HG02884 (cell line): ENCODE measurements around the gene HMOX2.

Source experiments
- ATAC-seq: cut with Tn5 transposase; IDR thresholded peaks from one replicate; pipeline ENCODE4 v1.9.1; 2021; ENCODE audit warnings: mild to moderate bottlenecking, moderate library complexity; ENCODE audit not compliant: unreplicated experiment

The HMOX2 gene

DNA sequence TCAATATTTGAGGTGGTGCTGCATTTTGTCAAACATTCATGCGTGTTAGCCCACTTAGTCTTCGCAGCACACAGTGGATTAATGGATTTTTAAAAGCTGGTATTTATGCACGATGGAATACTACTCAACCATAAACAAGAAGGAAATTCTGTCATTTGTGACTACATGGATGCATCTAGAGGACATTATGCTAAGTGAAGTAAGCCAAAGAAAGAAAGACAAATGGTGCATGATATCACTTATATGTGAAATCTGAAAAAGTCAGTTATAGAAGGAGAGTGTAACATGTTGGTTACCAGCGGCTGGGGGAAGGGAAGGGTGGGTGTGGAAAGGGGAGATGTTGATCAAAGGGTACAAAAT lies 23.0 kb downstream of the HMOX2 start:
- ATAC-seq = no peak

DNA sequence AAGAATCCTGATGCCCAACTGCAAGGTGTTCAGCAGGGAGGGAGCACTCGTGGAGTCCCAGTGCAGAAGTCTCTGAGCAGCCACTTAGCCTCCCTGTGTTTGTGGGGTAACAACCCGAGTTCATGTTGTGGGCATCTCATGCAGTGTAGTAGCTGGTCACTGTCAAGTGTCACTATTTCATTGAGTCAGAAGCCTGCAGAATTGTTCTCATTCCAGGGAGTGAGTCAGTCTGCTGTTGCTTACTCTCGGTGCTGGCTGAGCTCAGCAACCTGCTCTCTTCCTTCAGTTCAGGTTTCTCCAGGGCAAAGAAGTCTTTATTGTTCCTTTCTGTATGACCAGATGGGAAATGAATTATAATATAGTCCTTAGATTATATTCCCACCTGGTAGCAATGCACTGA lies 24.1 kb downstream of the HMOX2 start:
- no peak for ATAC-seq

DNA sequence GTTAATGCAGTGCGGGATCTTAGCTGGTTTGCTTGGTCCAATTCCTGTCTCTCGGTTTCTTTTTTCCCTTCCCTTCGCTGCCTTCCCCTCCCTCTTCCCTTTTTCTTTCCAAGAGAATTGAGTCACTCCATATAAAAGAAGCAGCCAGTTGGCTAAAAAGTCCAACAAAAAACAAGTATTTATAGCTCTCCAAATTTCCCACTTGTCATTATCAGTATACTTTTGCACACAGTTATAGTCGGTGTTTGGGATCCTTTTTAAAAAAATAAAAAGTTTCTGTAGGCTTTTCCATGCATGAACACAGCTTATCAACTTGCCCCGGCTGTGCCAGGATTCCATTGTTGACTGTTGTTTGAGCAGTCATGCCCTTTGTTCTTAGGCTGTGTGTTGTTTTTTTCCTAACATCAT lies 24.9 kb downstream of the HMOX2 start:
- no peak for ATAC-seq

DNA sequence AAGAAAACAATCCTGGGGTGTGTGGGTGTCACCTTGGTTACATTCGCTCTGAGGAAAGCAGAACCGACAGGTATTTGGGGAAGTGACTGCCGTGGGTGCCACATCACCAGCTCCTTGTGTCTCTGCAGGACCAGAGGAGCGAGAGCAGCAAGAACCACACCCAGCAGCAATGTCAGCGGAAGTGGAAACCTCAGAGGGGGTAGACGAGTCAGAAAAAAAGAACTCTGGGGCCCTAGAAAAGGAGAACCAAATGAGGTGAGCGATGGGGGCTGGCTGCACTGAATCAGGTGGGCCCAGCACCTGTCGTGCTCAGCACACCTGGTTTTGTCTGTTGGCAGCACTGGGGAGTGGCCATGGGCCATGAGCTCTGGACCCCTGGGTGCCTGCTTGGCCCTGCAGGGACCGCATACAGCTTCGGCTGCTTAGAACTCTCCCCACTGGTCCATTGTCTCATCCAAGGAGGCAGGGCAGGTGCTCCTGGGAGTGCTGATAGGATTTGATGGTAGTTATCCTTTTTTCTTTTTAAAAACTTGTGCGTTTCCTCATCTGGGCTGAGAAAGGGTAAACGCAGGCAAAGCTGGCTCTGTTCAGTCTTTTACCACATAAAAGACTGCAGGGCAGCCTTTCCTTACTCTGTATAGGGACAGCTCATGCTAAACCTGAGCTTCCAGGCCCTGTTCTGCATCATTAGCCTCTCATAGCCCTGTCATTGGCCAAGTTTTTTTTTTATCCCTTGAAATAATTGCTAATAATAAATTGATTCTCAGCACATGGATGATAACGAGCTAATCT lies 29.4 kb downstream of the HMOX2 start:
- ATAC-seq = peak; percentile 77

DNA sequence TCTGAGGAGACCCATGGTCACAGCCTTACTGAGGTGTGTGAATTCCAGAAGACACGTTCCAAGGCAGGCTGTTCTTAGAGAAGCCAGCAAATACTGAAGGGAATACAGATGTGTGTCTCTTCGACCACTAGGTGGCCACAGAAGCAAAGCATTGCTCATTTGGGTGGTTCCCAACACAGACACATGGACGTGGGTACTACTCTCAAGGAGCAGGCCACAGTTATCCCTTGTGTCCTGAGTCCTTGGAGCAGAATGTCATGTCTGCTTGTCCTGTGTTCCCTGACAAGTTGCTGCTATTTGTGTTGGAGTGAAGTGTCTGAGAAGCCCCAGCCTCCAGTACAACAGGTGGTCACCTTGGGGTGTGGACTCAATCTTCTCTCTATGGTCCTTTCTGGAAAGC lies 30.3 kb downstream of the HMOX2 start:
- ATAC-seq = no peak

DNA sequence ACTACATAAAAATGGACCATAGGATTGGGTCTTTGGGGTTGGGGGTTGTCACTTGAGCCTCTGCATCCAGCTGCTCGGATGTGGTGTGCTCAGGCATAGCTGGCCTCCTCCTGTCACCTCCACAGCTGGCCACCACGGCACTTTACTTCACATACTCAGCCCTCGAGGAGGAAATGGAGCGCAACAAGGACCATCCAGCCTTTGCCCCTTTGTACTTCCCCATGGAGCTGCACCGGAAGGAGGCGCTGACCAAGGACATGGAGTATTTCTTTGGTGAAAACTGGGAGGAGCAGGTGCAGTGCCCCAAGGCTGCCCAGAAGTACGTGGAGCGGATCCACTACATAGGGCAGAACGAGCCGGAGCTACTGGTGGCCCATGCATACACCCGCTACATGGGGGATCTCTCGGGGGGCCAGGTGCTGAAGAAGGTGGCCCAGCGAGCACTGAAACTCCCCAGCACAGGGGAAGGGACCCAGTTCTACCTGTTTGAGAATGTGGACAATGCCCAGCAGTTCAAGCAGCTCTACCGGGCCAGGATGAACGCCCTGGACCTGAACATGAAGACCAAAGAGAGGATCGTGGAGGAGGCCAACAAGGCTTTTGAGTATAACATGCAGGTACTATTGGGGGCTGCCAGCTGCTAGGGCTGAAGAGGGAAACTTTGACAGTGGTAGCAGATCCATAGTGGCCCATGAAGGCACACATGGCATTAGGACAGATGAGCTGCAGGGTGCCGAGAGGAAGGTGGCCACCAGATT lies 31.6 kb downstream of the HMOX2 start:
- no peak for ATAC-seq

DNA sequence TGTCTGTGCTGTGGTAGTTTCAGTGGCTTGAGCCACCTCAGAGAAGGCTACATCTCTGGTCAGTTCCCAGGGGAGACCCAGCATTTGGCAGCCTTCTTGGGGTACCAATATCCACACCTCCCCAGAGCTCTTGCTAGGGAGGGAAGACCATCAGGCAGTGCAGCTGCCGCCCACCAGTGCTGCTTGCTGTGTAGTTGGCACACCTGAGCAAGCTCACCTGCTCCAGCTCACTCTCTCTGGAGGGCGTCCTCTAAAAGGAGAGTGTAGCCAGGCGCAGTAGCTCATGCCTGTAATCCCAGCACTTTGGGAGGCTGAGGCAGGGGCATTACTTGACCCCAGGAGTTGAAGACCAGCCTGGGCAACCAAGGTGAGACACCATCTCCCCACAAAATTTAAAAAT lies 32.6 kb downstream of the HMOX2 start:
- no peak for ATAC-seq

DNA sequence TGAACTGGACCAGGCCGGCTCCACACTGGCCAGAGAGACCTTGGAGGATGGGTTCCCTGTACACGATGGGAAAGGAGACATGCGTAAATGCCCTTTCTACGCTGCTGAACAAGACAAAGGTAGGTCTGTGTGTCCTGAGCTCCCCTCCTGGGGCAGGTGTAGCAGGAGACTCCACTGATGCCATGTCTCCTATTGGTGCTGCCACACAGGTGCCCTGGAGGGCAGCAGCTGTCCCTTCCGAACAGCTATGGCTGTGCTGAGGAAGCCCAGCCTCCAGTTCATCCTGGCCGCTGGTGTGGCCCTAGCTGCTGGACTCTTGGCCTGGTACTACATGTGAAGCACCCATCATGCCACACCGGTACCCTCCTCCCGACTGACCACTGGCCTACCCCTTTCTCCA lies 33.2 kb downstream of the HMOX2 start:
- ATAC-seq = no peak

DNA sequence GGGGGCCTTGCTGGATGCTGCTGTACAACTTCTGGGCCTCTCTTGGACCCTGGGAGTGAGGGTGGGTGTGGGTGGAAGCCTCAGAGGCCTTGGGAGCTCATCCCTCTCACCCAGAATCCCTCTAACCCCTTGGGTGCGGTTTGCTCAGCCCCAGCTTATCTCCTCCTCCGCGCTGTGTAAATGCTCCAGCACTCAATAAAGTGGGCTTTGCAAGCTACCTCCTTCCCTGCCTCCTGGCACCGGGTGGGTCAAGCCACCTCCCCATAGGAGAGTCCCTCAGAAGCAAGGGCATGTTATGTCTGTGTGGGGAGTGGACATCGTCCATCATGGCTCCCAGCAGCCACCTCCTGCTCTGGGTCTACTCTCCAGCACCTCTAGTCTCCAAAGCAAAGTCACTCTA lies 33.9 kb downstream of the HMOX2 start:
- no peak for ATAC-seq

DNA sequence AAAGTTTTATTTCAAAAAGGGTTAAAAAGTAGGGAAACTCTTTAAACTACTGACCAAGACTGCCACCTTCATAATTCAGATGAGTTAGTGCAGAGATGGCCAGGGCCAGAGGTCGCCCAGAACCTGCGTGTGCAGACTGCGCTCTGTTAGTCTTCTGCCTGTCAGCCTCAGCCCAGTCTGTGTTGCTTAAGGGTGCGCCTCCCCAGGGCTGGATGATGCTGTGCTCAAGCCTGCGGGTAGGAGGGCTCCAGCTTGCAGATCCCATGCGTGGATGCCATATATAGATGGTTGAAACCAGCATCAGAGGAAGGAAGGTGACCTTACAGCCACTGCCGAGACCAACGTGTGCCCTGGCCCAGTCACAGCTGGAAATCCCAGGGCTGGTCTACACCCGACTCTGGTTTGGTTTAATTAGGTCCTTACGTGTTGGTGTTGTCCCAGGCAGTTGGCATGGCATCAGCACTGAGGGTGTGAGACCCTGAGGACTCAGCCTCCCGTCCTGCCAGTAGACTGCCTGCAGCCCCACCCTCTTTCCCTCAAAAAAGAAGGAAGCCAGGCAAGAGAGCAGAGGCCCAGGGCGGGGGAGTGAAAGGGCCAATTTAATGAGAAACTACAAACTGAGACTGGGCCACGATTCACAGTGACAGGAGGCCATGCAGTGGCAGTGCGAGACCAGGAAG lies 34.7 kb downstream of the HMOX2 start:
- no peak for ATAC-seq

DNA sequence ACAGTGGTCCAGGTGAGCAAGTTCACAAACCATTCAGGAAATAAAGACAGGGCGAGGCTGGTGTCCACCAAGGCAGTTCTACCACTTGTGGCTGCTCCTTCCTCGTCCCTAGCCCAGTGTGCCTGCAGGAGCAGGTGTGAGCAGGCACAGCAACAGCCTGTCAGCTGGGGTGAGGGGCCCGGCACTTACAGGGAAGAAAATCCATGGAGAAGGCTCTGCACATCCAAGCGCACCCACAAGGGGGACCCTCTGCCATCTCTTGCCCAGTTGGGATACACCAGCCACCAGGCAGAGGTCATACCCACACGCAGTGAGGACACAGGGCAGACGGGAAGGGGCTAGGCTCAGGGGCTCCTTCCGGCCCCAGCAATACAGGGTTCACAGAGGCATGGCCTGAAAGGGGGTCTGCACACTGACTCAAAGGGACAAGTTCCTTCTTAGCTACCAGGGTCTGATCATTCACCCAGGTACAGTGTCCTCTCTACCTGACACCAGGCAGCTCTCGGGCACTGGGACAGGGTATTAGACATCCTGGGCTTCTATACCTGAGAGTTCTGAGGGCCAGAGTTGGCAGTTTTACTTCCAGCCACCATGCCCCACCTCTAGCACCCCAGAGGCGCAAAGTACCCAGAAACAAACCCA lies 35.4 kb downstream of the HMOX2 start:
- ATAC-seq = no peak

DNA sequence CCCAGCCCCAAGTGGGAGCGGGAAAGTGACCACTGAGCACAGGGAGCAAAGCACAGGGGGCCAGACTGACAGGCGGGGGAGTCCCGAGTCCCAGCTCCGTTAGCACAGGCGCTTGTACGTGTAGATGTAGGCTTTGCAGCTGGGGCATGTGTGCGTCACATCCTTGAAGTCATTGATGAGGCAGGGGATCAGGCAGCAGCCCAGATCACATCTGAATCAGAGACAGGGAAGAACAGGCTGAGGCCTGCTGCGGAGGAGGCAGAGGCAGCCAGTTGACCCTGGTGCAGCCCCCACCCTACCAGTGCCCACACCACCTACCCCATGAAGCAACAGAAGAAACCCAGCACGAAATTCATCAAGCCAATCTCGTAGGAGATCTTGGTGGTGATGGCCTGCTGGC lies 36.3 kb downstream of the HMOX2 start:
- ATAC-seq = no peak

DNA sequence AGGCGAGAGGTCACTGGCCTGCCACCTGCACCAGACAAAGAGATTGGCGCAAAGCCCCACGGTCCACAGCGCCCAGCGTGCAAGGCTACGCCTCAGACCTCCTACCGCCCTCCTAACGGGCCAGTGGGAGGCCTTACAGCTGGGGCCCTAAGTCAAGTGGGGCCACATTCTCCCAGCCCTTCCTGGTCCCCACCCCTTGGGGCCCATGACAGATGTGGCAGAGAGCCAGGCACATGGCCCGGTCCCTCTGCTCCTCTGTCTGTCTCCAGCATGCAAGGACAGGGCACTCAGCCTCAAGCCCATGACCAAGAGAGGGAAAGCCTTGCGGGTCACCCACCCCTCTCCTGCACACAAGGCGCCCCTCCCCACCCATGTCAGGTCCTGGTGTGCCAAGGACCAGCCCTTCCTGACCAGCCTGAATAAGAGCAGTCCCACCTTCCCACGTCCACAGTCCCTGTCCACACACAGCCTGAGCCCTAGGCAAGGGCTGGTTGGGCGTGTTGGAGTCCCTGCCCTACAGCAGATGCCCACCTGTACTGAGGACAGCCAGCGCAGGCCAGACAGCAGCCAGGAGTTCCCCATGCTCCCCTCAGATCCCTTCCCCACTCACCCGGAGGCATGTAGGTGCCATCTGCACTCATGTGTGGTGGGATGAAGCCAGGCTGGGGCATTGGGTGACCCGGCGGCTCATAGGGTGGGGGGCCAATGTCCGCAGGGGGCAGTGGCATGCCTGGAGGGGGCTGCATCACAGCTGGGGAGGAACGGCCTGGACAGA lies 37.1 kb downstream of the HMOX2 start:
- no peak for ATAC-seq

DNA sequence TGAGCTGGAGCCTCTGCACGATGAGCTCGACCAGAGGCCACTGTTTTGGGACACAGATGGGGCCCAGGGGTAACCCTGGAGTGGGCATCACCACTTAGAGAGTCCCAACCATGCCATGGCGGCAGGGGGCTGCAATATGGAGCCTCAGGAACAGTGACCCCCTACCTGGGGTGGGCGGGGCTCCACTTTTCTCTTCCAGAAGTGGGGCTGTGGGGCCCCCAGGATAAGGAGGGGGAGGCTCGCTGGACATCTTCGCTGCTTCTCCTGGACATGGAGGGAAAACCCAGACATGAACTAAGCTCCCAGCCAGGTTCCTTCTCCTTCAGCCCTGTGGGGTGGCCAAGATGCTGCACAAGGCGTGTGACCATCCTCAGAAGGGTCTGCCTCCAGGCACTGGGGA lies 37.7 kb downstream of the HMOX2 start:
- ATAC-seq = no peak

DNA sequence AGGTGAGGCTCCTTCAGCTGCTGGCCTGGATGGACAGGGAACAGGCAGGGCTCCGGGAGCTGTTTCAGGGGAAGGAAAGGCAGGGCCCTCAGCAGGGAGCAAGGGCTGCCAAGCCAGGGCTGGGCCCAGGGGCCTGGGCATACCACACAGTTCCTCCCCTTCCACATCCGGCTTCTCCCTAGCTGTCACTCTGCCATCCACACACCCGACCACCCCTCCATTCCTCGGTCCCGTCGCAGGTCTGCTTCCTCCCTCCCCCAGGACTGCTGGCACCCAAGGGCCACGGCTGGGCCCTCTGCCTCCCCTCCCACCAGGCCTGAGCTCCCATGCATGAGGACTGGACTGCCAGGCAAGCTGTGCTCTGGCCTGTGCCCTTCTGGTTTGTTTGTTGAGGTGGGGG lies 38.4 kb downstream of the HMOX2 start:
- ATAC-seq = no peak

DNA sequence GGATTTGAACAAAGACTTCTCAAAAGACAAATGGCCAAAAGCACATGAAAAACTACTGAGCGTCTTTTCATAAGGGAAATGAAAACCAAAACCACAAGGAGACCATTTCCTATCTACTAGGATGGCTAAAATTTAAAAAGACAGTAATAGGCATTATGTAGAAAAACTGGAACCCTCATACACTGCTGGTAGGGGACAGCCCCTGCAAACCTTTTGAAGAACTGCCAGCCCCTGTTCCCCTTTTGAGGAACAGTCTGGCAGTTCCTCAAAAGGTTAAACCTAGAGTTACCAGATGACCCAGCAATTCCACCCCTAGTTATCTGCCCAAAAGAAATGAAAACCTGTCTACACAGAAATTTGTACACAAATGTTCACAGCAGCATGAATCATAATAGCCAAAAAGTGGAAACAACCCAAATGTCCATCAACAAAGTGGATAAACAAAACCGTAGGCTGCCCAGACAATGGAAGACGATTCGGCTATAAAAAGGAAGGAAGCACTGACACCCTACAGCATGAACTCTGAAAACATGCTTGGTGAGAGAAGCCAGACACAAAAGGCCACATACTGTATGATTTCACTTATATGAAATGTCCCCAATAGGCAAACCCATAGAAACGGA lies 39.5 kb downstream of the HMOX2 start:
- ATAC-seq = peak; percentile 52

DNA sequence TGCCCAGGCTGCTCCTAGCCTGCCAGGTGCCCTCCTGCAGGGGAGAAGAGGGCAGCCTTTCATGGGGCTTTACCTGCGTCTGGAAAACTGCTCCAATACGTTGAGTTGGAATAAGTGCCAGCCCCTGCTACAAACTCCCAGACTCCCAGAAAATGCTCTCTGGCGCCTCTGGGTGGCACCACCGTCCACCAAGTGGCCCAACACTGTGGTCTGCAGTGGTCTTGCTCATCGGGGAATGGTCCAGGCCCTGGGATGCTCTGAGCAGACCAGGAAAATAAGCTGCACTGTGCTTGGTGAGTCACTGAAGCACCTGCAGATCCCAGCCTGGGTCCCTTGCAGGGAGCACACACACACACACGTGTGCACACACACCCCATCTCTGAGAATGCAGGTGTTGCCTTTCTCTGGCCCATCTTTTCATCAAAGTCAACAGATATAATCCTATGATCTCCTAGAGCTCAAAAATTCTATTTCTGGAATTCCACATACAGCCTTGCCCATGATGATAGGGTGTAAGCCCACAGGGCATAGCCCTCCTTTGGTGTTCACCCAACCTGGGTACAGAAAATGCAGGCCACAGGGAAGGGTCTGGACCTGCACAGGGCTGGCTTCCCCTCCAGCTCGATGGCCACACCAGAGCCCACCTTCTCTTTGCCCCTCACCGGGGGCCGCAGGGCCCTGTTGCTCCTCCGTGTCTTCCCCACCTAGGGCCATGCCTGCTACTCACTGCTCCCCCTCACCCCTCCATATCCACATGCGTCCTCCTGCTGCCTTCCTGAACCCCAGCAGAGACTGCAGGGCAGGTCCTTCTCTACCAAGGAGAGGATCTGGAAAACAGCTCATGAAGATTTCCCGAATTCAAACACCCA lies 41.8 kb downstream of the HMOX2 start:
- no peak for ATAC-seq

DNA sequence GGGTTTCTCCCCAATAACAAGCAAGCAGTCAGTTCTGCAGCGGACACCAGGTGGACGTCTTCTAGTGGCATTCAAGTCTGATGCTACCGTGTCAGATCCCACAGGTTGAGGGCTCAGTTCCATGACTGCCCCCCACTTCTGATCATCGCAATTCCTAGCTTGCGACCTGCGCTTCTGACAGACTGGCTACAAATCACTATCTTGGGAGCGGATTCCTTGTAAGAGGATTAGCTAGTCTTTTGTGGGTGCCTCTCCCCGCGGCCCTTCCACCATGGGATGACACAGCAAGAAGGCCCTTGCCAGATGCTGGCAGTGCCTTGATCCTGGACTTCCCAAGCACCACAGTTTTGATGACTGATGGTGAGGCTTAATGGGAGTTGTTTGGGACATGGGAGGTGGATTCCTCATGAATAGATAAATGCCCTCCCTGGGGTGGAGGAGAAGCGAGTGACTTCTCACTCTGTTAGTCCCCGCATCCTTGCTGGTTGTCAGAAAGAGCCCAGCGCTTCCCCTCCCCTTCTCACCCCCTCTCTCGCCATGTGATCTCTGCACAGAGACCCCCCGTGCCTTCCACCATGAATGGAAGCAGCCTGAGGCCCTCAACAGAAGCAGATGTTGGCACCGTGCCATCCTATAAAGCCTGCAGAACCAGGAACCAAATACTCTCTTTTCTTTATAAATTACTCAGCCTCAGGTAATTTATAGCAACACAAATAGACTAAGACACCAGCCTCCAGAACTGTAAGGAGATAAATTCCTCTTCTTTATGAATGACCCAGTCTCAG lies 43.3 kb downstream of the HMOX2 start:
- ATAC-seq = no peak

DNA sequence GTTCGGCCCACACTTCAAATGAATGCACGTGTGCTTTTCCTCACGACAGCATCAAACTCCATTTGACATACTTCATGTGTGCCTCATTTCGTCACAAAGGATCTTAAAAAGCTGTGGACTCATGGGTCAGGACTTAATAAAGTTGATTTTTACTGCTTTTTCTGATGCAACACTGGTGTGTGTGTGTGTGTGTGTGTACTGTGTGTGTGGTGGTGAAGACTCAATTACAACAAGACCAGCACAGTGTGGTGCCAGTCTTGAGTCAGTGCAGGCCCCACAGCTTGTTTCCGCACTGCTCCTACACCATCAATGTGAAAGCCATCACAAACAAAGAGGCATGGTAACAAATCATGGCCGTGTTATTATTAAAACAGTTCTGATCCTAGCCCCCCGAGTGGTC lies 44.7 kb downstream of the HMOX2 start:
- no peak for ATAC-seq
